Measurements from ENCODE around the gene RBM28. TPM values are rescaled to one million over a fixed set of nuclear protein-coding genes. Genes with fewer than 3 reads are reported as not detected.

Gene RBM28
- total and polyA plus RNA-seq, 2 of the 8 experiments (the other 6 are each of a cell fraction or from before 2014, with no cell fraction given), result 12.8 to 65.3 TPM

DNA sequence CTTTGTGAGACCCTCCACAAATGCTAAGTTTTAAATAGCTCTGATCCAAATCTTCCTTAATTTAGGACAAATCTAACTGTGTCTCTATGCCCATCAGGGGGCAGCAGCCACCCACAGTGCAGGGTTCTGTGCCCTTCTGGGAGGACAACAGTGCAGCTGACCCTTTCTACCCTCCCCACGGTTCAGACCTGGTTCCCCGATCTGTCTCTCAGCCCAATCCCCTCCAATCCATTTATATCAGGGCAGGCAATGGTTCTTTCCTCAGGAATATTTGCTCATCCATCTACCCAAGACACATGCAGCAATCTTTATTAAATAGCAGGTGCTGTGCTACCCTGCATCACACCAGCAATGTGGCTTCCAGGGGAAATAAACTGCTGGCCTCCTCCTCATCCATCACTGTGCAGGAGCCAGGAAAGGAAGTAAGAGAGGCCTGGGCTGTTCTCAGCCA is 4.0 kb upstream of the RBM28 start:
- Histone ChIP-seq H4K91ac (replicated peaks; ENCODE audit: insufficient read length, low read length) (no peak overlapping the region), H2BK5ac (ENCODE audit: low read depth, low read length) (no peak overlapping the region), H3K23me2 (ENCODE audit: low read depth, low read length) (peaks cover 3% of the 10 kb centered on the region; the same call in 1 of the 2 replicates), H3K4me1 (replicated peaks in 1 of 4; ENCODE audit: control insufficient read depth in 3 of 4, insufficient read depth in 4 of 4, low read length in 3 of 4) (peaks cover 2 to 10% (median 6%) of the 10 kb centered on the region in 4 experiments), H2BK20ac (ENCODE audit: low read length) (no peak overlapping the region), H3K9ac (replicated peaks in 1 of 4; ENCODE audit: extremely low read depth in 1 of 4, low read depth in 3 of 4, low read length in 3 of 4) (no peak overlapping the region), H3K14ac (ENCODE audit: insufficient read length) (no peak overlapping the region), H4K5ac (ENCODE audit: insufficient read length, low read depth, low read length) (no peak overlapping the region), H3K4me2 (ENCODE audit: insufficient read depth in 1 of 2, low read depth in 2 of 2, low read length in 2 of 2) (no peak overlapping the region), H3K4ac (replicated peaks; ENCODE audit: insufficient read length, low read depth, low read length) (no peak overlapping the region), H3K23ac (ENCODE audit: insufficient read length) (no peak overlapping the region), H2BK120ac (replicated peaks; ENCODE audit: low read depth, low read length) (no peak overlapping the region), H2AK5ac (ENCODE audit: low read depth, low read length) (no peak overlapping the region), H3K36me3 (ENCODE audit: control insufficient read depth in 2 of 4, insufficient read depth in 4 of 4, low read length in 3 of 4) (peaks cover 0 to 6% (median 0%) of the 10 kb centered on the region in 4 experiments; a peak in 1 of 8 replicates), H2AFZ (ENCODE audit: low read length) (no peak overlapping the region), H2BK15ac (ENCODE audit: low read length) (no peak overlapping the region), H3K9me3 (ENCODE audit: insufficient read depth in 2 of 2, low read depth in 1 of 2, low read length in 1 of 2) (no peaks in the 10 kb centered on the region; a peak in 1 of 4 replicates), H4K8ac (ENCODE audit: extremely low read depth, insufficient read depth, low read length) (no peak overlapping the region), H3K27ac (ENCODE audit: low read depth, low read length) (no peak overlapping the region), H3K56ac (replicated peaks; ENCODE audit: insufficient read length, low read depth, low read length) (no peak overlapping the region), H2BK12ac (ENCODE audit: low read depth, low read length) (no peak overlapping the region), H3K18ac (ENCODE audit: extremely low read depth, low read length) (no peak overlapping the region), H3K4me3 (ENCODE audit: extremely low read depth in 1 of 4, insufficient read depth in 2 of 4, low read depth in 3 of 4, low read length in 4 of 4) (no peak overlapping the region), H3K79me1 (ENCODE audit: low read depth, low read length) (peaks cover 3% of the 10 kb centered on the region), H4K20me1 (replicated peaks in 1 of 2; ENCODE audit: control insufficient read depth in 1 of 2, insufficient read depth in 2 of 2, low read length in 2 of 2) (no peaks in the 10 kb centered on the region), H3K79me2 (ENCODE audit: control insufficient read depth in 1 of 2, insufficient read depth in 2 of 2, low read length in 2 of 2) (peaks cover 5 to 8% of the 10 kb centered on the region in 2 experiments), H3K27me3 (replicated peaks in 1 of 4; ENCODE audit: control insufficient read depth in 3 of 4, extremely low read depth in 1 of 4, insufficient read depth in 3 of 4, low read length in 3 of 4) (peaks cover 29 to 46% (median 41%) of the 10 kb centered on the region in 4 experiments)
- 65% methylated on average over 2 of the region's 2 CpGs; no CpG with 5 or more reads in 1 of the 2 experiments for WGBS, 2 experiments (ENCODE audit: extremely low coverage in 1 of 2, insufficient coverage in 1 of 2, insufficient read length in 1 of 2, insufficient replicate concordance in 2 of 2, low coverage in 1 of 2, low lambda C conversion rate in 2 of 2, missing lambda C conversion rate in 1 of 2)
- FAIRE-seq (no peak), DNase-seq (ENCODE audit: low read depth in 1 of 2, low spot score in 2 of 2) (peak in 1 of 2 experiments; percentile 61)
- ChIA-PET POLR2A (ENCODE audit: partially characterized antibody) (interaction anchor here (1.2 to 2.4 kb wide), 6 partner anchors 10 to 43 kb away, joined by 3 to 11 read pairs (median 4); no protein-coding TSS in a partner anchor), CTCF (ENCODE audit: partially characterized antibody) (interaction anchor here (0.7 to 13.6 kb wide), 19 partner anchors 9 to 113 kb away, joined by 3 to 345 read pairs (median 7); no protein-coding TSS in a partner anchor)
- TF ChIP-seq RAD21 (IDR thresholded peaks at IDR 0.05 in 1 of 2, conservative IDR thresholded peaks at IDR 0.05 in 1 of 2; ENCODE audit: low read depth in 2 of 2, low read length in 2 of 2) (peak; percentile 82 to 86), RXRA (IDR thresholded peaks at IDR 0.05; ENCODE audit: insufficient read depth, low read depth, low read length) (no peak), SAP30 (IDR thresholded peaks at IDR 0.05; ENCODE audit: insufficient read depth, insufficient replicate concordance, low read length) (no peak), MAFK (IDR thresholded peaks at IDR 0.05; ENCODE audit: low read depth, low read length) (no peak), RBBP5 (IDR thresholded peaks at IDR 0.05; ENCODE audit: borderline replicate concordance, low read depth, low read length) (no peak), TEAD4 (IDR thresholded peaks at IDR 0.05; ENCODE audit: low read depth, low read length) (no peak), CREB1 (IDR thresholded peaks at IDR 0.05) (no peak), HDAC6 (IDR thresholded peaks at IDR 0.05; ENCODE audit: low read depth, low read length) (no peak)
- TF ChIP-seq, protein P1, sequence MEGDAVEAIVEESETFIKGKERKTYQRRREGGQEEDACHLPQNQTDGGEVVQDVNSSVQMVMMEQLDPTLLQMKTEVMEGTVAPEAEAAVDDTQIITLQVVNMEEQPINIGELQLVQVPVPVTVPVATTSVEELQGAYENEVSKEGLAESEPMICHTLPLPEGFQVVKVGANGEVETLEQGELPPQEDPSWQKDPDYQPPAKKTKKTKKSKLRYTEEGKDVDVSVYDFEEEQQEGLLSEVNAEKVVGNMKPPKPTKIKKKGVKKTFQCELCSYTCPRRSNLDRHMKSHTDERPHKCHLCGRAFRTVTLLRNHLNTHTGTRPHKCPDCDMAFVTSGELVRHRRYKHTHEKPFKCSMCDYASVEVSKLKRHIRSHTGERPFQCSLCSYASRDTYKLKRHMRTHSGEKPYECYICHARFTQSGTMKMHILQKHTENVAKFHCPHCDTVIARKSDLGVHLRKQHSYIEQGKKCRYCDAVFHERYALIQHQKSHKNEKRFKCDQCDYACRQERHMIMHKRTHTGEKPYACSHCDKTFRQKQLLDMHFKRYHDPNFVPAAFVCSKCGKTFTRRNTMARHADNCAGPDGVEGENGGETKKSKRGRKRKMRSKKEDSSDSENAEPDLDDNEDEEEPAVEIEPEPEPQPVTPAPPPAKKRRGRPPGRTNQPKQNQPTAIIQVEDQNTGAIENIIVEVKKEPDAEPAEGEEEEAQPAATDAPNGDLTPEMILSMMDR (IDR thresholded peaks at IDR 0.05; ENCODE audit: control extremely low read depth in 1 of 3, insufficient read depth in 1 of 3, low read depth in 1 of 3, low read length in 3 of 3), result peak; percentile 51 to 70 (median 58)
